H4 (cell line): ENCODE data around the gene NIM1K. TPM values are rescaled to one million over a fixed set of nuclear protein-coding genes. Genes with fewer than 3 reads are reported as not detected.
A peak's percentile ranks its signal among the peaks of the same experiment; 100 is the strongest.
"Not testable (repeated sequence)": the region's sequence is repeated elsewhere in the genome, so short reads cannot be mapped to it uniquely, and the experiment has no call there.

Experiments
- DNase-seq: peaks from one replicate; pipeline ENCODE4 v3.0.0-alpha.2; 2015; ENCODE audit warnings: low spot score
- total RNA-seq: library from RNA; depleted of rRNA; stranded (reverse); fragments of >200 nt; shearing (Covaris generic); gene quantifications from 2 replicates; pipeline ENCODE4 v1.2.3, GENCODE V29; 2014; rRNA removed

Gene NIM1K
- total RNA-seq, 1 experiment from 2014 or later: 0.04 TPM

- peak; percentile 23 for DNase-seq
Observed at GRCh38 chr5:43313854-43314457, 121.9 kb downstream of the NIM1K start.

DNA sequence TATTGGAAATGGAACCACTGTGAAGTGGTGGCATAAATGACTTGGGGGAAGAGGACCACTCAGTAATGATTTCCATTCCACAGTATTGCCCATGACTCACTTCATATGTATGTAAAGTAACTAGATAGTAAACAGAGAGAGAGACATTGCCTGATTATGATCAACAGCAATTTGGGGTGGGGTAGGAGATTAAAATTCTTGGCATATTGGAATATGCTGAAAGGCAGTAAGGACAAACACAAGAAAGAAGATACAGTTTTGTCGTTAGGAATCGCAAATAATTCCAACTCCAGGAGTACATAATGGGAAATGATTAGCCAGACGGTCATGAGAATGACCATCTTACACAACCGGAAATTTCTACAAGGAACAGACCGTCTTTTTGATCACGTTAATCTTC is 122.7 kb downstream of the NIM1K start:
- DNase-seq: no peak

DNA sequence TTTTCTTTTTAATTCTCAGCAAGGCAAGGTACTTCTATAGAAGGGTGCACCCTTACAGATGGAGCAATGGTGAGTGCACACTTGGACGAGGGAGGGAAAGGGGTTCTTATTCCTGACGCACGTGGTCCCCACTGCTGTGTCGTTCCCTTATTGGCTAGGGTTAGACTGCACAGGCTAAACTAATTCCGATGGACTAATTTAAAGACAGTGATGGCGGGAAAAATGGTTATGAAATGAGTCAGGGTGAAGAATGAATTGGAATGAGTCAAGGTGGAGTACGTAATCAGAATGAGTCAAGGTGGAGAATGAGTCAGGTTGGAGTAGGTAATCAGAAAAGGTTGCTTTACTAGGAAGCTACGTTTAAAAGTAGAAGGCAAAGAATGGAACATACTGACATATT is 123.2 kb downstream of the NIM1K start:
- peak; percentile 27 for DNase-seq

DNA sequence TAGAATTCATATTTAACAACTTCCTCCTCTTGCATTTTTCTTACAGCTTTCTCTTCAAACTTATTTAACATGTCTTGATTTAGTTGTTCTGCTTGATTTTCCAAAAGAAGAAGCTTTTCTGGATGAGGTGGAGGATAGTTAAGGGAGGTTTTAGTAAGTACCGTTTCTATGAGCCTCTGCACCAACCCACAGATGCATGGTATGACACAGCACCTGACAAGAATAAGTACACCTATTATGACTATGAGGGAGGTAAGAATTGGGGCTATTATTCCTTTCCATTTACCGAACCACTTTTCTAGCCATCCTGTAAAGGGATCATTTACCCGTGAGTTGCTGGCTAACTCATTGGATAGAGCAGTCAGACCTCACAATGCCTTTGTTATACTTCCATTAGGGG is 123.7 kb downstream of the NIM1K start:
- no peak for DNase-seq

GRCh38 chr5:43316421-43316820 is 124.4 kb downstream of the NIM1K start:
- no peak for DNase-seq

GRCh38 chr5:43320846-43321245 is 128.8 kb downstream of the NIM1K start:
- no peak for DNase-seq

DNA sequence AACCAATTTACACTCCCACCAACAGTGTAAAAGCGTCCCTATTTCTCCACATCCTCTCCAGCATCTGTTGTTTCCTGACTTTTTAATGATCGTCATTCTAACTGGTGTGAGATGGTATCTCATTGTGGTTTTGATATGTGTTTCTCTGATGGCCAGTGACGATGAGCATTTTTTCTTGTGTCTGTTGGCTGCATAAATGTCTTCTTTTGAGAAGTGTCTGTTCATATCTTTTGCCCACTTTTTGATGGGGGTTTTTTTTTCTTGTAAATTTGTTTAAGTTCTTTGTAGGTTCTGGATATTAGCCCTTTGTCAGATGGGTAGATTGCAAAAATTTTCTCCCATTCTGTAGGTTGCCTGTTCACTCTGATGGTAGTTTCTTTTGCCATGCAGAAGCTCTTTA is 131.5 kb downstream of the NIM1K start:
- DNase-seq: not testable (repeated sequence)

GRCh38 chr5:43325624-43326023 is 133.6 kb downstream of the NIM1K start:
- DNase-seq: not testable (repeated sequence)

Other genes with a start within 250 kb of the NIM1K start
- 4.5 TPM in 2 replicates for gene ANXA2R, start 151.9 kb upstream of the NIM1K start, total RNA-seq
- gene ZNF131, start 71.3 kb upstream of the NIM1K start, total RNA-seq: 19.1 and 24.8 TPM in 2 replicates
- gene HMGCS1, start 121.2 kb downstream of the NIM1K start, total RNA-seq: 54.3 and 57.0 TPM in 2 replicates
- gene CCL28, start 220.2 kb downstream of the NIM1K start, total RNA-seq: not detected in 2 replicates